Upper lobe of right lung (tissue), 1 donor: Measurements from ENCODE around the gene PARL. TPM values are rescaled to one million over a fixed set of nuclear protein-coding genes. Genes with fewer than 3 reads are reported as not detected.

Source experiments
- ATAC-seq: fragments of 200-7000 bp; cut with Tn5 transposase; one replicate; pipeline ENCODE4 v1.9.1; 2020; ENCODE audit warnings: mild to moderate bottlenecking, moderate library complexity
- DNase-seq: peaks from one replicate; pipeline ENCODE4 v3.0.0-alpha.2; 2020
- H3K27ac ChIP-seq: fragments of 200-600 bp; one replicate; pipeline ENCODE4 v1.8.0; 2022
- H3K27me3 ChIP-seq: fragments of 200-600 bp; one replicate; pipeline ENCODE4 v1.8.0; 2022; ENCODE audit warnings: mild to moderate bottlenecking
- H3K36me3 ChIP-seq: fragments of 200-600 bp; one replicate; pipeline ENCODE4 v1.8.0; 2022
- H3K4me1 ChIP-seq: fragments of 200-600 bp; one replicate; pipeline ENCODE4 v1.8.0; 2022
- H3K4me3 ChIP-seq: fragments of 200-600 bp; one replicate; pipeline ENCODE4 v1.8.0; 2022; ENCODE audit warnings: mild to moderate bottlenecking
- H3K9me3 ChIP-seq: fragments of 200-600 bp; one replicate; pipeline ENCODE4 v1.8.0; 2022
- intact Hi-C: fragments of 100-400 bp; cut with DNase I; formaldehyde crosslinking; loops from one replicate; pipeline ENCODE4 v1.11.0; 2022
- total RNA-seq: library from RNA; stranded (reverse); fragmentation: NEBNext Ultra II Directional; extraction: Animal tissue kit (Norgen Biotek cat#: 25700); gene quantifications from one replicate; pipeline ENCODE4 v1.2.1, GENCODE V29; 2021
- TF ChIP-seq, protein P1 (sequence below): fragments of 200-600 bp; IDR thresholded peaks from one replicate; pipeline ENCODE4 v1.8.0; 2022; ENCODE audit warnings: antibody characterized with exemption
- donor health status: DM: no; HTN: yes; CAD: no; lungs with severe emphysema.

PARL gene
- total RNA-seq, 1 donor from 2014 or later, result 44.8 TPM

DNA sequence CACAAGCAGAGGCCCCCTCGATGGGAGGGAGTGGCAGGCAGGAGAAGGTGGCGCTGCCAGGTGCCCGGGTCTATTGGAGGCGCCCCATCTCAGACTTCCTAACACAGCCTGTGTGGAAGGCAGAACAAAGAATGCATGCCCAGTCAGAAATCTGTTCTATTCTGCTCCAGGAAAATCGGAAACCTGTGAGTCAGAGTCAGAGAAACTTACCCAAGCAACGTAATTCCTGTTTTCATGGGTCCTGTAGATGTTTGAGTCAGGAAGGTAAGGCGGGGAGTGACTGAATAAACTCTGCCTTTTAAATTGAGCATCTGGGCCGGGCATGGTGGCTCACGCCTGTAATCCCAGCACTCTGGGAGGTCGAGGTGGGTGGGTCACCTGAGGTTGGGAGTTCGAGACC is 73.0 kb downstream of the PARL start:
- intact Hi-C loops, result no loop called here
- no peak for ATAC-seq
- Histone ChIP-seq H3K36me3 (peaks cover 58% of the 10 kb centered on the region), H3K27ac (no peak overlapping the region), H3K4me1 (no peaks in the 10 kb centered on the region), H3K27me3 (no peaks in the 10 kb centered on the region), H3K4me3 (no peak overlapping the region), H3K9me3 (no peaks in the 10 kb centered on the region)
- TF ChIP-seq, protein P1, sequence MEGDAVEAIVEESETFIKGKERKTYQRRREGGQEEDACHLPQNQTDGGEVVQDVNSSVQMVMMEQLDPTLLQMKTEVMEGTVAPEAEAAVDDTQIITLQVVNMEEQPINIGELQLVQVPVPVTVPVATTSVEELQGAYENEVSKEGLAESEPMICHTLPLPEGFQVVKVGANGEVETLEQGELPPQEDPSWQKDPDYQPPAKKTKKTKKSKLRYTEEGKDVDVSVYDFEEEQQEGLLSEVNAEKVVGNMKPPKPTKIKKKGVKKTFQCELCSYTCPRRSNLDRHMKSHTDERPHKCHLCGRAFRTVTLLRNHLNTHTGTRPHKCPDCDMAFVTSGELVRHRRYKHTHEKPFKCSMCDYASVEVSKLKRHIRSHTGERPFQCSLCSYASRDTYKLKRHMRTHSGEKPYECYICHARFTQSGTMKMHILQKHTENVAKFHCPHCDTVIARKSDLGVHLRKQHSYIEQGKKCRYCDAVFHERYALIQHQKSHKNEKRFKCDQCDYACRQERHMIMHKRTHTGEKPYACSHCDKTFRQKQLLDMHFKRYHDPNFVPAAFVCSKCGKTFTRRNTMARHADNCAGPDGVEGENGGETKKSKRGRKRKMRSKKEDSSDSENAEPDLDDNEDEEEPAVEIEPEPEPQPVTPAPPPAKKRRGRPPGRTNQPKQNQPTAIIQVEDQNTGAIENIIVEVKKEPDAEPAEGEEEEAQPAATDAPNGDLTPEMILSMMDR, result no peak
- no peak for DNase-seq

DNA sequence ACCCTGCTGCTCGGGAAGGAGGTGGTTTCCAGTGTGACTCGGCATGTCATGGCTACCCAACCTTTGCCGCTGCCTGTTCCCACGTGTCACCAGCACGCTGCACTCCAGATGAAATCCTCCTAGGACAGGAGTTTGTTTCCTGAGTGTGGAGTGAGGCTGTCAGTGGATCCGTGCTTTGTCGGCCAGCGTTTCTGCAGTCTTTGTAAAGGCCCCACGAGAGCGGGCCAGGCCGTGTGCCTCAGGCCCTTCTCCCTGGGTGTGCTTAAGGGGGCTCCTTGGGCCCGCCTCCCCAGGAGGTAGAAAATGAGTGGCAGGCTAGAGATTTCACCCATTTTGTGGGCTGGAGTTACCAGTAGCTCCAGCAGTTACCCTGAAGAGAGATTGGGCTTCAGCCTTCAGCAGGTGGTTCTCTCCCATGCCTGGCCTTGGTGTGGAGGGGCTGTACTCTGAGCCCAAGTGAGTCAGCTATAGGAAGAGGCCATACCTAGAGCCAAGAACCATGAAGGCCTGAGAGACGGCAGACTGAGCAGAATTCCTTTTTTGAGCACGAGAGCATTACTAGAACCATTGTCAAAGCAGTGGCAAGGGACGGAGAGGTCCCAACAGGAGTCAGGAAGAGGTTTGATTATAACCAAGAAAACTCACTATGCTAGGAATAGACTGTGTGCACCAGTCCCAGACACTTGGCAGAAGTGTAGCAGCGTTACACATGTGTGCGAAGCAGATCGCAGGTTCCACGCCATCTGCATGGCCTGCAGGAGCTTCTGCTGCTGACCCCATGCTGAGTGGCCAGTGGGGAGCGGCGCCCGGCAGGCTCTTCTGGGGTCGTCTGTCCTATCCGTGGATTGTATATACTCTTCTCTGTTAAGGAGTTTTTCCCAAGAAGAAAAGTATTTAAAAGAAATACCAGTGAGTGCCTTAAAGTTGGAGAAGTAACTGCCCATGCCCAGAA is 73.8 kb downstream of the PARL start:
- intact Hi-C loops, result no loop called here
- no peak for ATAC-seq
- no peak overlapping the region for H3K4me3 ChIP-seq
- H3K27ac ChIP-seq, result no peak overlapping the region
- no peaks in the 10 kb centered on the region for H3K4me1 ChIP-seq
- H3K27me3 ChIP-seq, result no peaks in the 10 kb centered on the region
- no peaks in the 10 kb centered on the region for H3K9me3 ChIP-seq
- H3K36me3 ChIP-seq, result peaks cover 63% of the 10 kb centered on the region
- DNase-seq, result no peak
- TF ChIP-seq, protein P1, result no peak

DNA sequence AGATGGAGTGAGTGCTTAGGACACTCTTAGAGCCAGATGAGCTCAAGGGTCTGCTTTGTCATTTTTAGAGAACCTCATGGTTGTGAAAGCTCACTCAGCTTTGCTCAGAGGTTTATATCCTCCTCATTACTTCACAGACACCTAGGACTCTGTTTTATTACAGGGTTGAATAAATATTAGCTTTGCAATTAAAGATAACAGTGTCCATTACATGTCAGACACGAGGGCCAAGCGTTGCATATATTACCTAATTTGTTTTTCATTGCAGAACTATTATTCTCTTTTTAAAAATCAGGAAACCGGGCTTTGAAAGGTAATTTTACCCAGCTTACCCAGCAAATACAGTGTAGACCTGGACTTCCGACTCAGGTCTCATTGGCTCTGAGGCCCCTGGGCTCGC is 75.4 kb downstream of the PARL start:
- ATAC-seq, result no peak
- TF ChIP-seq, protein P1, result no peak

DNA sequence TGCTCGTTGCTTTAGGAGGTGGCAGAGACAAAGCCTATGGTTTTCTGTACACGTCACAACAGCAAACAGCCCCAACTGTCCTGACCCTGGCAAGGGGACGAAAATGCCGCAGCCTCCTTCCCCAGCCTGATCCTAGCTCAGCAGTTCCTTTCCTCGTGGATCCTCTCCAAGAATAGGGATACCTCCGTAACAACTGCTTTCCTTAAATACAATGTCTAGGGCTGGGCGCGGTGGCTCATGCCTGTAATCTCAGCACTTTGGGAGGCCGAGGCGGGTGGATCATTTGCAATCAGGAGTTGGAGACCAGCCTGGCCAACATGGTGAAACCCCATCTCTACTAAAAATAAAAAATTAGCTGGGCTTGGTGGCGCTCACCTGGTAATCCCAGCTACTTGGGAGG is 76.3 kb downstream of the PARL start:
- no peaks in the 10 kb centered on the region for H3K27me3 ChIP-seq
- no peak overlapping the region for H3K4me3 ChIP-seq
- DNase-seq (no peak), ATAC-seq (no peak)
- H3K36me3 ChIP-seq, result peaks cover 86% of the 10 kb centered on the region
- H3K4me1 ChIP-seq, result no peaks in the 10 kb centered on the region
- intact Hi-C loops, result no loop called here
- no peaks in the 10 kb centered on the region for H3K9me3 ChIP-seq
- TF ChIP-seq, protein P1, result no peak
- H3K27ac ChIP-seq, result no peak overlapping the region

More for the DNA sequence above, 75.4 kb downstream of the PARL start:
- Histone ChIP-seq H3K4me3 (no peak overlapping the region), H3K9me3 (no peaks in the 10 kb centered on the region), H3K4me1 (no peaks in the 10 kb centered on the region), H3K36me3 (peaks cover 79% of the 10 kb centered on the region), H3K27ac (no peak overlapping the region), H3K27me3 (no peaks in the 10 kb centered on the region)
- no peak for DNase-seq
- intact Hi-C loops, result no loop called here

DNA sequence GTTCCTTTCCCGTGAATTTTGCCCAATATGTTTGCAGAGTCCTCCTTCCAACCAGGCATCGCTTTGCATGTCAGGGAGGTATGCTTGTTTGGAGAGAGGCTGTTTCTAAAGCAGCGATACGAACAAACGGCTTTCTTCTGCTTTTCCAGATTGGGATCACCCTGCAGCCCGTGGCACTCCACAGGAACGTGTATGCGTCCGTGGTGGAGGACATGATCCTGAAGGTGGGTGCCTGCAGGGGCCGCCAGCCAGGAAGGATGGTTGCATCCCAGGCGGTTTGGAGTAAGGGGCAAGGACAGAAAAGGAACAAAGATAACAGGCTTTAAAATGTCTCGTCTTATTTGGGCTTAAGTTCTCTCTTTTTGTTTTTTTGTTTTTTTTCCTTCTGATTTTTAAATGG is 76.8 kb downstream of the PARL start:
- DNase-seq, result no peak
- peaks cover 91% of the 10 kb centered on the region for H3K36me3 ChIP-seq

More for the DNA sequence above, 76.8 kb downstream of the PARL start:
- no peaks in the 10 kb centered on the region for H3K27me3 ChIP-seq
- no peaks in the 10 kb centered on the region for H3K4me1 ChIP-seq
- H3K4me3 ChIP-seq, result no peak overlapping the region
- no peak for ATAC-seq
- intact Hi-C loops, result no loop called here
- H3K27ac ChIP-seq, result no peak overlapping the region
- no peaks in the 10 kb centered on the region for H3K9me3 ChIP-seq
- TF ChIP-seq, protein P1, result no peak
